IMR-90 (cell line): ENCODE data around the gene CRHBP.

Source experiments
- CTCF ChIP-seq: conservative IDR thresholded peaks from 2 replicates; pipeline ENCODE4 v1.5.1; 2012; ENCODE audit warnings: mild to moderate bottlenecking, low read depth, low read length, improper control_type of control experiment
- NFE2L2 ChIP-seq: fragments of 150-350 bp; IDR thresholded peaks from 2 replicates; pipeline ENCODE4 v1.6.1; 2016; ENCODE audit warnings: low read depth, mild to moderate bottlenecking, low read length
- POLR2A ChIP-seq: IDR thresholded peaks from 2 replicates; pipeline ENCODE4 v1.6.1; 2012; ENCODE audit warnings: mild to moderate bottlenecking, low read depth, low read length

- no peak for TF ChIP-seq POLR2A
- no peak for TF ChIP-seq CTCF
- no peak for TF ChIP-seq NFE2L2
Observed at GRCh38 chr5:76920491-76920890, 32.4 kb upstream of the CRHBP start.
